Hepatocyte (in vitro differentiated cells): ENCODE data around the gene RBM6.

ENCODE experiments used
- CTCF ChIP-seq: fragments of 200-600 bp; sonication (generic); IDR thresholded peaks from 2 replicates; pipeline ENCODE4 v1.5.1; 2016; ENCODE audit warnings: antibody characterized with exemption, mild to moderate bottlenecking; ENCODE audit not compliant: poor library complexity
- EZH2phosphoT487 ChIP-seq: fragments of 200-600 bp; sonication (generic); IDR thresholded peaks from one replicate; pipeline ENCODE4 v1.6.1; 2018; ENCODE audit warnings: antibody characterized with exemption, mild to moderate bottlenecking, low read depth, moderate library complexity; ENCODE audit not compliant: unreplicated experiment, severe bottlenecking

GRCh38 chr3:49967291-49967690, 27.3 kb downstream of the RBM6 start:
- TF ChIP-seq CTCF = no peak
- TF ChIP-seq EZH2phosphoT487 = no peak
